HG03175 (cell line): Measurements from ENCODE around the gene STX5.
"Not testable (repeated sequence)": the region's sequence is repeated elsewhere in the genome, so short reads cannot be mapped to it uniquely, and the experiment has no call there.

ENCODE experiments used
- ATAC-seq: cut with Tn5 transposase; IDR thresholded peaks from one replicate; pipeline ENCODE4 v1.9.1; 2021; ENCODE audit warnings: mild to moderate bottlenecking, moderate library complexity; ENCODE audit not compliant: unreplicated experiment

Gene STX5

DNA sequence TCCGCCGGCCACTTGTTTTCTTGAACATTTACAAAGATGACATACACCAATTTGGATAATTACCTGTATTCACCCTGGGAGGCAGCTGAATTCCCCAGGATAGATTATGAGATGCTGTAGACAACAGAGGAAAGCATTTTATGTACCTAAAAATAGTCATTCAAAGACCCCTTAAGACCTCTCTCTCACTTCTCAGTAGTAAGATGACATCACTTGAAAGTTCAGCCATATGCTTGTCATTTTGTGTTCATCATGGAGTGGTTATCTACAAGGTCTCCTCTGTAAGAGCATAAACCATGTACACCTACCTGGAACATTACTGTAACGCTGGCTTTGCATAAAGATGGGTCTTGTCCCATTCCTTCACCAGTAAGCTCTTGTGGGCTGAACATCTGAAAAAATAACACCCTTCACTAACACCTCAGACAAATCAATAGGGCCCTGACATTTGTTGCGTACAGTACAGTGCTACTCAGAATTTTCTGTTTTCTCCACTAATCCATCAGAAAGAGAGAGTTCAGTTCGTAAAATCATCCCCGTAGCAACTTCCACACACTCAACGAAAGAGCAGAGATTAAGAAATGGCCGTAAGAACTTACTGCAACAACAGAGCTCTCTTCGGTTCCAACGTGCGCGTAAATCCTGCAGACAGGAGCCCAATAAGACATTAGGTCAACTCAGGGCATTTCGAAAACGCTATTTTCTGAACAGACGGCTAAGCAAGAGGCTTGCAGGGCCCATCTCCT, 23.1 kb upstream of the STX5 start:
- no peak for ATAC-seq

DNA sequence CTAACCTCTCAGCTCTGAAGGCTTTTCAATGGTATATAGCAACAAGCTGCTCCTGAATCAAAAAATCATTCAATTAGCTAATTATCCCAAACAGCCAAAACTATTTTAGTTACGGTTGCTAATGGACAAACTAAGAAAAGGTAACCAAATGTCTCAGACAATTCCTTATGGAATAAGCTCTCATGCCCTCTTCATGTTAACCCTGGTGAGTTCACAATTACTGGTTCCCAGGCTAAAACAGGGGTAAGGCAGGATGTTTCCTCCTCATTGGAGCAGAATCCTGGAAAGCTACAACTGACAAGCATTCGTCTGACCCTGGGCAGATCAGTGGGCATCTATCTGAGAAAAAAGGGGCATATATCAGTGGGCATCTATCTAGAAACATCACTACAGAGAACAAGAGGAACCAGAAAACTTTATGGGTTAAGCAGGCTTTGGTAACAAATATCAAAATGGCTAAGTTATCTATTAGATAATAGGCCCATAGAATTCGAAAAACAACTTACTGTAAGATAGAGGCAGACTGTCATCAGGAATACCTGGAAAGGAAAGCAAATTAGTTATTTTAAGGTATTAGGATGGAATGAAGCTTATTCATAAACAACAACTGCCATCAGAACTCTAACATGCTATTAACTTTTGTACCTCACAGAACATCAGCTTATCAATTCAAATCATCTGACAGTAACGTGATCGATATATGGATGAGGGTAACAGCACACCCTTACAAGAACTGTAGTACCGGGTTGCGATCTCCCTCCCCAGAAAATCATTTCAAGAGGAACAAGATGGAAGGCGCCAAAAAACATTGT, 22.4 kb upstream of the STX5 start:
- ATAC-seq: no peak

DNA sequence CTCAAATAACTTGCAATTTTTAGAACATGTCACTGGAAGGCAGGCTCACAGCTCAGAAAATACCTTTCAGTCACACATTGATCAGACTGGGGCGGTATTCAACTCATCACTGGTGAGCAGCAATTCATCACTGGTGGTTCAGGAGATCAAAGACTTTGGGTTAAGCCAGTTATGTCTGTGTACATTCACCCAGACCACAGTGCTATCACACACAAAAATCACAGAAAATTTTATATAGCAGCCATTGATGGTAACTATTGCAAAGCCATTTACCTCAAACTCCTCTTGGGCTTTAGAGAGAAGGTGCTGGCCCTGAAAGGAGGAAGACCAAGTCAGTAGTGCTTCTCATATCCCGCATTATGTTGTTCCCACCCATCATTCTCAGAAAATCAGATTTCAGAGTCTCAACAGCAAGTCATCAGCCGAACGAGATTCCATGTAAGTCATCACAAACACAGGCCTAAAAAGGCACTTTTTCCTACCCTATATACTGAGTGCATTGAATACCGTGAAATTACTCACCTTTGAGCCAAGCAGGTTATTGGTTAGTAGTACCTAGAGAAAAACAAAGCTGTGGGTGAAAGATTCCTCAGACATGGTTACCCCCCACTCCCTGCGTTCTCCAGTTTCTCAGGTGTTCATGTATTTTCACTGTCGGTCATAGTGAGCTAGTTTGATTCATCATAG, 21.6 kb upstream of the STX5 start:
- ATAC-seq: no peak

DNA sequence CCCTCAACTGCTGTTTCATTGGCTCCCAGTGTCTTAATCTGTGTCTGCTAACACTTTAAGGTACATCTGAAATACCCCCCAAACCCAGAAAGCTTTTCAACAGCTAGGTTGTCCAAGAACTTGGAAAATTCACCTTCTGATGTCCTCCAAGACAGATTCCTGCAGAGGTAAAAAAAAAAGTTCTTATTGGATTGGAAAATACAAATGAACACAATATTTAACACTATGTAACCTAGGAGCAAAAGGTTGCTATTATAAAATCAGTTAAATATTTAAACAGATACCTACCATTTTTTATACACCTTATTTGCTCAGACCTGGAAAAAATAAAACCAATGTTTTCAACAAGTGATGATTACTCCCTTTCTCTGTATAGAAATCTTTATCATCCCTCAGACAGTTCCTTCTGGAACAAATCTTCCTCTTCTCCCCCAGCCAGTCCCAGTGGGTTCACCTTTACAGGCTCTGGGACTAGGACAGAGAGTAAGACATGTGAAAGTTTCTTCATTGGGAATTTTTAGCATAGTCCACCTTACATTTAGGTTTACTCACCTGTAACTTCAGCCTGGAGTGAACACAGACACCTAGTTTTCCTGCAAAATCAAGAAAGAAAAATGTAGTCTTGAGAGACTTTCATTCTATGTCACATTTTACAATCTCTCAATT, 20.8 kb upstream of the STX5 start:
- no peak for ATAC-seq

DNA sequence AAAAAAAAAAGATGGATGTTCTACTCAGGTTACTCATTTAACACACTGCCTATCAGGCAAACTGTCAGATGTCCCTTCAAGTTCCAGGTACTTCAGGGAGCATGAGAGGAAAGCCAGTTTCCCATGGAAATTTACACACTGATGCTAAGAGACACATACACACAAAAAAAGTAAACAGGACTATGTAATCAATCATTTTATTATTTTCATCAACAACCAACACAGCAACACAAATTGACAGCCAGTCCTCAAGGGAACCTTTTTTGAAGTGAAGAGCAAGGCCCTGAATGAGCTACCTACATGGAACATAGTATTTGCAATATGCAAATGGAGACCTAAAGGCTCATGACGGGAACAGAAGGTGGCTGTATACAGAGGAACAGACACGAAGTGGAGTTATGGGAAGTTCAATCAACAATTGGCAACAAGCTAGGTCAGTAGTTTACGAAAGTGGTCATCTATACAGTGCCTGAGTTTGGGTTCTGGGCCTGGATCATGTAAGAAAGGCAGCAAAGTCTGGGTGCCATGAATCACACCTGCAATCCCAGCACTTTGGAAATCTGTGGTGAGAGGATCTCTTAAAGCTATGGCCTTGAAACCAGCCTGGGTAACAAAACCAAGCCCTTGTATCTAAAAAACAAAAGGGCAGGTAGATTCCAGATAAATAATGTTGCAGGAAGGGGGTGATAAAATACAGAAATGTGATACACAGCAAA, 20.1 kb upstream of the STX5 start:
- no peak for ATAC-seq

DNA sequence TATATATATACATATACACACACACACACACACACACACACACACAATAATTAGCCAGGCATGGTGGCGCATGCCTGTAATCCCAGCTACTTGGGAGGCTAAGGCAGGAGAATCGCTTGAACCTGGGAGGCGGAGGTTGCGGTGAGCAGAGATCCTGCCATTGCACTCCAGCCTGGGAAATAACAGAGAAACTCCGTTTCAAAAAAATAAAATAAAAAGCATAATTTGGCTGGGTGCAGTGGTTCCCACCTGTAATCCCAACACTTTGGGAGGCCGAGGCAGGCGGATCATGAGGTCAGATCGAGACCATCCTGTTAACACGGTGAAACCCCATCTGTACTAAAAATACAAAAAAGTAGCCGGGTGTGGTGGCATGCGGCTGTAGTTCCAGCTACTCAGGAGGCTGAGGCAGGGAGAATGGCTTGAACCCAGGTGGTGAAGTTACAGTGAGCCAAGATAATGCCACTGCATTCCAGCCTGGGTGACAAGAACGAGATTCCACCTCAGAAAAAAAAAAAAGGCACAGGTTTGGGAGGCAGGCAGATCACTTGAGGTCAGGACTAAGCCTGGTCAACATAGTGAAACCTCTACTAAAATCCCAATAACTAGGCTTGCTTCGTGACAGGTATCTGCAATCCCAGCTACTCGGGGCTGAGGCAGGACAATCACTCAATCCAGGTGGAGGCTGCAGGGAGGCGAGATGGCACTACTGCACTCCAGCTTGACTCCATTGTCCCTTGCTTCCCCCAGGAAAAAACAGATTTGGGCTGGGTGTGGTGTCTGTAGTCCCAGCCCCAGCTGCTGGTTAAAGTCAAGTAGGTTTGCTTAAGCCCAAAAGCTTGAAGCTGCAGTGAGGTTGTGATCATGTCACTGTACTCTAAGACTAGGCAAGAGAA, 19.3 kb upstream of the STX5 start:
- ATAC-seq: no peak

DNA sequence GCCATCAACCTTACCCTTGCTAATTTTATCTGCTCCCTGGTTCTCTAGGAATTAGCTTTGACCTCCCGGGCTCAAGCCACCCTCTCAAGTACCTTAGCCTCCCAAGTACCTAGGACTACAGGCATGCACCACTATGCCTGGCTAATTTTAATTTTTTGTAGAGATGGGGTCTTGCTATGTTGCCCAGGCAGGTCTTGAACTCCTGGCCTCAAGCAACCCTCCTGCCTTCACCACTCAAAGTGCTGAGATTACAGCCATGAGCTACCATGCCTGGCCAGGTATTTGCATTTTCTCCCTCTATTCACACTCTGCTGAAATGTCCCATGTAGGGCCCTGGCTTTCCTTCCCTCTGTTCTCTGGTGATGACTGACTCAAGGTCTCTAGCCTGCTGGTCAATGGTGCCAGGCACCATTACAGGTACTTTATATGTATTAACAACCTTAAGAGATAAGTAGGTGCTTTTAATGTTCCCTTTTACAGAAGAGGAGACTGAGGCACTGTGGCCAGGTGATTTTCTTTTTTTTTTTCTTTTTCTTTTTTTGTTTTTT, 16.0 kb upstream of the STX5 start:
- ATAC-seq: no peak

DNA sequence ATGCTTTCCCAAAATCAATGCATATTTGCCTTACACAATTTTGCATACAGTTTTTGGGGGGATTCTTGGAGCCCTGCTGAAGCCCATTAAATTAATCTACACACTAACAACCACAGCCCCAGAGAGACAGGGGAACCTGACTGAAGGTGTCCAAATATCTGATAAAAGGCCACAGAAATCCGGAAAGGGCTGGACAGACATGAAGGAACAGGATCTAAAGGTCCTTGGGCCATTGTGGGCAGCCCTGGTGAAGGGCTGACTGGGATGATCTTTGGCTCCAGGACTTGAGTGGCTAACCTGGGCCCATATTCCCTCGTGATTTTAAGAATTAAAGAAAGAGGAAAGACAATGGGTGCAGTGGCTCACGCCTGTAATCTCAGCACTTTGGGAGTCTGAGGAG, 14.3 kb upstream of the STX5 start:
- ATAC-seq: no peak

DNA sequence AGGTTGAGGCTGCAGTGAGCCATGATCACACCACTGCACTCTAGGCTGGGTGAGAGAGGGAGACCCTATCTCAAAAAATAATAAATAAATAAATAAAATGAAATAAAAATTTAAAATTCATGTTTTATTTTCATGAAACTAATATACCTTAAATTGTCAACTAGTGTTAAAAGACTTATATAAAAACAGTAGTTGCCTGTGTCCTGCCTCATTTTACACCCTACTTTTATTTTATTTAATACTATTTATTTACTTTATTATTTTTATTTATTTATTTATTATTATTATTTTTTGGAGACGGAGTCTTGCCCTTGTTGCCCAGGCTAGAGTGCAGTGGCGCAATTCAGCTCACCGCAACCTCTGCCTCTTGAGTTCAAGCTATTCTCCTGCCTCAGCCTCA, 12.3 kb upstream of the STX5 start:
- ATAC-seq: no peak

DNA sequence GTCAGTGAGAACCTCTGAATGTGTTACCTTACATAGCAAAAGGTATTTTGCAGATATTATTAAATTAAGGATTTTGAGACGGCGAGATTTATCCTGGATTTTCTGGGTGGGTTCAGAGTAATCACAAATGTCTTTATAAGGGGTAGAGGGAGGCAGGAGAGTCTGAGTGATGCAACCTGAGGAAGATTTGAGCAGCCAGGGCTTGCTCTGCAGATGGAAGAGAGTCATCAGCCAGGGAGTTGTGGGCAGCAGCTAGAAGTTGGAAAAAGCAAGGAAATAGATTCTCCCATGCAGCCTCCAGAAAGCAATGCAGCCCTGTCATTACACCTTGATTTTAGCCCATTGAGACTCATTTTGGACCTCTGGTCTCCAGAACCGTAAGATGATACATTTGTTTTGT, 11.6 kb upstream of the STX5 start:
- no peak for ATAC-seq

DNA sequence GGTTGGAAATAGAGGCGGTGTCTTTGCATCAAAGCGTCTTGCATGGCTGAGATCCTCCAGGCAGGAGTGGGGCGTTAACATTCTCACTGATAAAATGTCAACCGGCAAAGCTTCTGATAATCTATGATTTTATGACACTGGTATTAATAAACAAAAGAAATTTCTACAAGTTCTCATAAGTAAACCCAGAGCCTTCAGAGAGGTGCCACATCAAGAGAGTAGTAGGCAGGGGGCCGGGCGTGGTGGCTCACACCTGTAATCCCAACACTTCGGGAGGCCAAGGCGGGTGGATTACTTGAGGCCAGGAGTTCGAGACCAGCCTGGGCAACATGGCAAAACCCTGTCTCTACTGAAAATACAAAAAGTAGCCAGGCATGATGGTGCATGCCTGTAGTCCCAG, 11.0 kb upstream of the STX5 start:
- ATAC-seq: not testable (repeated sequence)

DNA sequence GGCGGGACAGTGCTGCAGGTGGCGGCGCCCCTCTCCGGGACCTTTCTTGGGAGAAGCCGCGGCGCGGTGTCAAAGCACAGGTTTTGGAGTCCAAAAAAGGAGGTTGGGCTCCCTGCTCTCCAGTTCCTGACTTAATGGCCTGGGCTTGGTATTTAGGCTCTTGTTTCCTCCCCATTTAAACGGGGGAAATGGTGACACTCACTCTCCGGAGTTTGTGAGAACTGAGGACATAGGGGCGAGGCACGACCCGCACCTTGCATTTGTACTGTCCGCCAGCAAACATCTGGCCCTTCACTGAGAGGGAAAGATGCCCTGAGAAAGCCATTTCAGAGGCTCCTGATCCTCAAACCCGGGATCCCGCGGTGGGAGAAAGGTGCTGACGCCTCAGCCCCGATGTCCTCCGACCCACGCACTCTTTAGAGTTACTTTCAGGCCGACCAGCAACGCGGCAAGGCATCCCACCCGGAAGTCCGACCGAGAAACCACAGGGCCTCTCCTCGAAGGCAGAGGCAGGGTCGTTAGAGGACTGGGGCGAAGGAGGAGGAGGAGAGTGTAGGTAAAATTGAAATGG, 10.4 kb upstream of the STX5 start:
- no peak for ATAC-seq

DNA sequence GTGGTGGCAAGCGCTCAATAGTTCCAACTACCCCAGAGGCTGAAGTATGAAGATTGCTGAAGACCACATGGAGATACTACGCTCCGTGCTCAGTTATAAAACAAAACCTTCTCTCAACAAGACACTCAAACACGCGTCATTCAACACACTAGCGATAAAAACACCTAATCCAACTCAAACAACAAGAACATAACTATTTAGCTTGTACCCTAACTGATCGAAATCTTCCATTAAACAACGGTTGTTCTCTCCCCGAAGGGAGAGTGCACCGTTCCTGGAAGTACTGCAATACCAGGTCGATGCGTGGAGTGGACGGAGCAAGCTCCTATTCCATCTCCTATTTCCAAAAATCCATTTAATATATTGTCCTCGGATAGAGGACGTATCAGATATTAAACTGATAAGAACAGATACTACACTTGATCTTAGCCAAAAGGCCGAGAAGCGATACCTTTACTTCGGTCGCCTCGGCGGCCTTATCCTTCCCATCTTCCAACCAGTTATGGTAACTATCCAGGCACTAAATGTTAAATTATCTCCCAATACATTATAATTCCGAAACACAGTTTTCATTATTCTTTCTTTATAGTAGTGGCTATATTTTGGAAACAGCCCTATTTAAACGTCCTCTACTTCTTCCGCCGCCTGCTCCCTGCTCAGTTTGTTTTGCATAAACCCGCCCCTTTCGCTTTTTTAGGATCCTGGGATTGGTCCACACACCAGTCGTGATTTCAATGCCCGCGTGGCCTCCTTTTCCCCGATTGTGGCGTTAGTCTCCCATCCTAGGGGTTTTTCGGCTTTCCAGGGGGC, 9.7 kb upstream of the STX5 start:
- ATAC-seq: peak; percentile 62

DNA sequence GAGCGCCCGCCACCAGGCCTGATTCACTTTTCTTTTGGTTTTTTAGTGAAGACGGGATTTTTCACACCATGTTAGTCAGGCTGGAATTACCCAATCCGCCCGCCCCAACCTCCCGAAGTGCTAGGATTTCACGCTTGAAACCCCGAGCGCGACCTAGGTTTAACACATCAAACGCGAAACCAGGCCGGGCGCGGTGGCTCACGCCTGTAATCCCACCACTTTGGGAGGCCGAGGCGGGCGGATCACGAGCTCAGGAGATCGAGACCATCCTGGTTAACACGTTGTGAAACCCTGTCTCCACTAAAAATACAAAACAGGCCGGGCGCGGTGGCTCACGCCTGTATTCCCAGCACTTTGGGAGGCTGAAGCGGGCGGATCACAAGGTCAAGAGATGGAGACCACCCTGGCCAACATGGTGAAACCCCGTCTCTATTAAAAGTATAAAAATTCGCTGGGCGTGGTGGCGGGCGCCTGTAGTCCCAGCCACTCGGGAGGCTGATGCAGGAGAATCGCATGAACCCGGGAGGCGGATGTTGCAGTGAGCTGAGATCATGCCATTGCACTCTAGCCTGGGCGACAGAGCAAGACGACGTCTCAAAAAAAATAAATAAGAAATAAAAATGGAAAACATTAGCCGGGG, 9.0 kb upstream of the STX5 start:
- not testable (repeated sequence) for ATAC-seq

DNA sequence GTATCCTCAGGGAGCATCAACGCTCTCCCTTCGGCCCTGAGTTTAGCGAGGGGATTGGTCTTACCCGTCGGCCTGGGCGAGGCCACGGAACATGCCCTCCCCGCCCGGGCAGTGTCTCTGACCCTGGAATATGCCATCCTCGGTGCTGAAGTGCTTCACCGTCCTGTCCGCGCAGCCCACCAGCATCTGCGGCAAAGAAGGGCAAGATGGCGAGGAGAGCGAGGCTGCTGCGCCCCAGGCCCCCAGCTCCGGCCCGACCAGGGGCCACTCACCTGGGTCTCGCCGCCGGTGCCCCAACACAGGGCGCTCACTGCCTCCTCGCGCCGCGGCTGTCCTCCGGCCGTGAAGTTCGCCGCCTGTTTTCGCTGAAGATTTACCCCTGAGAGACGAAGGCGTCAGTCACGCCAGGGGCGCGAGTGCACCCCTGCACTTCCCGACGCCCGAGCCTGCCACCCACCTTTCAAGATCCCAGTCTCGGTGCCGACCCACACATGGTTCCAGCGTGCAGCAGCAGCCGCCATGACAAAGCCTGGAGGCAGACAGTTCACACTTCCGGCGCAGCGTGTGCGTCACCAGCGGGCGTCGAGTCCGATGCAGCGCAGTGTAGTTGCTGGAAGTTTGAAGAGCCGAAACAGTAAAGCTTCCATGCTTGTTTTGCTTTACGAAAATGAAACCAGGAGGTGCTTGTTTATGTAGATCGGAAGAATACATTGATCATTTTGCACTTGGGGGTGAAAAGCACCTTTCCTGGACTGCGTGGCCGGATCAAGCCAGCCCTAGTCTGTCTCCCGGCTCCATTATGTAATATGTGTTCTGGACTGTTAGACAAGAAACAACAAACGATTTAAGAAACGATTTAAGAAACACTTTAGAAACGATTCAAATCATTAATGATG, 7.4 kb upstream of the STX5 start, which contains the start of gene WDR74:
Gene WDR74, minus strand, starts transcription at position 541 of the 896 bp plus-strand sequence. Its CDS starts 20 bp downstream, at position 521.
- peak; percentile 40 for ATAC-seq

DNA sequence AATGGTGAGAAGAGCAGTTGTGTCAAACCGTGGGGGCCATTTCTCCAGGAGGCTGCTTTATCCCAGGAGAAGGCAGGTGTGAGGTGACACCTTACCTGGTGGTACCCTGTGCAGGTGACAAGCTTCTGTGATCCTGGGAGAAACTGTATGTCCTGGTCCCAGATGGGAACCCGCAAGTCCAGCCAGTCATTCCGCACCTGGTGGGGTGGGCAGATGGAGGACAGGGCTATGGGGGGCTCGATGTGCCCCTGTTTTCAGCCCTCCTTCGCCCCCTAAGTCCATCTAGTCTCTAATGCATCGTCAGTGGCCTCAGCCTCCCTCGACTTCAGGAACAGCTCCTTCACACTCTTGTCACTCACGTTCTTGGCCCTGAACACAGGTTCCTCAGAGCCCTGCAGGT, 3.5 kb upstream of the STX5 start:
- ATAC-seq: no peak
